Measurements from ENCODE around the gene RHBDF2. TPM values are rescaled to one million over a fixed set of nuclear protein-coding genes. Genes with fewer than 3 reads are reported as not detected.

The RHBDF2 gene
- polyA plus RNA-seq, 3 donors: 36.9 to 124 (median 68.6) TPM

DNA sequence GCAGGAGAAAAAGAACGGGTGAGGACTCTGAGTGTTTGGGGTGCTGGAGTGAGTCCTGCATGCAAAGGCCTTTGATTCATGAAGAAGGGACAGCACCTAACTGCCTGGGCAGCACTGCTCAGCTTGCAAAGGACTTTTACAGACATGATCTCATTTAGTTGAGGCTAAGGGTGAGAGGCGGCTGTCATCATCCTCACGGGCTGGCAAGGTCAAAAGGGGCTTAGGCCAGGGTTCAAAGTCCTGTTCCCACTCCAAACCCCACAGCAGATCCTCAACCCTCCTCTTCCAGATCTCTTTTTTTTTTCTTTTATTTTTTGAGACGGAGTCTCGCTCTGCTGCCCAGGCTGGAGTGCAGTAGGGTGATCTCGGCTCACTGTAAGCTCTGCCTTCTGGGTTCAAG lies 4.8 kb downstream of the RHBDF2 start:
- H3K4me1 Mint-ChIP-seq: peaks cover 84% of the 10 kb centered on the region
- Histone ChIP-seq H3K4me2 (replicated peaks; ENCODE audit: extremely low read depth, low read length, poor library complexity, severe bottlenecking) (no peak overlapping the region), H3K4me3 (replicated peaks in 1 of 3; ENCODE audit: low read depth in 2 of 3, low read length in 3 of 3) (no peak overlapping the region), H3K4me1 (ENCODE audit: control insufficient read depth in 1 of 2, insufficient read depth in 2 of 2, low read length in 2 of 2) (peaks cover 83 to 90% of the 10 kb centered on the region in 2 donors), H3K27me3 (ENCODE audit: control insufficient read depth in 2 of 2, insufficient read depth in 2 of 2, low read length in 2 of 2) (no peaks in the 10 kb centered on the region), H3K27ac (ENCODE audit: low read depth in 1 of 2, low read length in 2 of 2) (peak overlapping the region; percentile 0 to 99), H4K20me1 (ENCODE audit: insufficient read depth, low read length) (no peaks in the 10 kb centered on the region), H3K9me3 (replicated peaks in 1 of 2; ENCODE audit: control insufficient read depth in 1 of 2, insufficient read depth in 1 of 2, low read length in 2 of 2) (no peaks in the 10 kb centered on the region), H2AFZ (ENCODE audit: insufficient read depth, low read depth, low read length, poor library complexity, severe bottlenecking) (no peak overlapping the region), H3K9ac (ENCODE audit: insufficient read depth, low read length, poor library complexity, severe bottlenecking) (no peak overlapping the region), H3K79me2 (ENCODE audit: insufficient read depth, low read length) (peaks cover 76% of the 10 kb centered on the region), H3K36me3 (replicated peaks in 1 of 2; ENCODE audit: control insufficient read depth in 1 of 2, insufficient read depth in 2 of 2, low read length in 2 of 2) (peaks cover 17 to 29% of the 10 kb centered on the region in 2 donors)
- H3K27me3 Mint-ChIP-seq (ENCODE audit: low read depth in 3 of 3): peaks cover 0 to 2% (median 0%) of the 10 kb centered on the region in 3 donors
- DNase-seq: no peak
- TF ChIP-seq, protein P1, sequence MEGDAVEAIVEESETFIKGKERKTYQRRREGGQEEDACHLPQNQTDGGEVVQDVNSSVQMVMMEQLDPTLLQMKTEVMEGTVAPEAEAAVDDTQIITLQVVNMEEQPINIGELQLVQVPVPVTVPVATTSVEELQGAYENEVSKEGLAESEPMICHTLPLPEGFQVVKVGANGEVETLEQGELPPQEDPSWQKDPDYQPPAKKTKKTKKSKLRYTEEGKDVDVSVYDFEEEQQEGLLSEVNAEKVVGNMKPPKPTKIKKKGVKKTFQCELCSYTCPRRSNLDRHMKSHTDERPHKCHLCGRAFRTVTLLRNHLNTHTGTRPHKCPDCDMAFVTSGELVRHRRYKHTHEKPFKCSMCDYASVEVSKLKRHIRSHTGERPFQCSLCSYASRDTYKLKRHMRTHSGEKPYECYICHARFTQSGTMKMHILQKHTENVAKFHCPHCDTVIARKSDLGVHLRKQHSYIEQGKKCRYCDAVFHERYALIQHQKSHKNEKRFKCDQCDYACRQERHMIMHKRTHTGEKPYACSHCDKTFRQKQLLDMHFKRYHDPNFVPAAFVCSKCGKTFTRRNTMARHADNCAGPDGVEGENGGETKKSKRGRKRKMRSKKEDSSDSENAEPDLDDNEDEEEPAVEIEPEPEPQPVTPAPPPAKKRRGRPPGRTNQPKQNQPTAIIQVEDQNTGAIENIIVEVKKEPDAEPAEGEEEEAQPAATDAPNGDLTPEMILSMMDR (IDR thresholded peaks at IDR 0.05): no peak
- no peaks in the 10 kb centered on the region for H3K9me3 Mint-ChIP-seq
- 92% methylated on average over 2 of the region's 6 CpGs for WGBS (ENCODE audit: insufficient coverage)
- H3K36me3 Mint-ChIP-seq: peaks cover 40 to 49% of the 10 kb centered on the region in 2 donors
- no peak overlapping the region for H3K4me3 Mint-ChIP-seq
- intact Hi-C loops (cut with micrococcal nuclease): no loop called here
- H3K27ac Mint-ChIP-seq: peak overlapping the region in 5 of 7 donors; percentile 25 to 100 (median 45)

DNA sequence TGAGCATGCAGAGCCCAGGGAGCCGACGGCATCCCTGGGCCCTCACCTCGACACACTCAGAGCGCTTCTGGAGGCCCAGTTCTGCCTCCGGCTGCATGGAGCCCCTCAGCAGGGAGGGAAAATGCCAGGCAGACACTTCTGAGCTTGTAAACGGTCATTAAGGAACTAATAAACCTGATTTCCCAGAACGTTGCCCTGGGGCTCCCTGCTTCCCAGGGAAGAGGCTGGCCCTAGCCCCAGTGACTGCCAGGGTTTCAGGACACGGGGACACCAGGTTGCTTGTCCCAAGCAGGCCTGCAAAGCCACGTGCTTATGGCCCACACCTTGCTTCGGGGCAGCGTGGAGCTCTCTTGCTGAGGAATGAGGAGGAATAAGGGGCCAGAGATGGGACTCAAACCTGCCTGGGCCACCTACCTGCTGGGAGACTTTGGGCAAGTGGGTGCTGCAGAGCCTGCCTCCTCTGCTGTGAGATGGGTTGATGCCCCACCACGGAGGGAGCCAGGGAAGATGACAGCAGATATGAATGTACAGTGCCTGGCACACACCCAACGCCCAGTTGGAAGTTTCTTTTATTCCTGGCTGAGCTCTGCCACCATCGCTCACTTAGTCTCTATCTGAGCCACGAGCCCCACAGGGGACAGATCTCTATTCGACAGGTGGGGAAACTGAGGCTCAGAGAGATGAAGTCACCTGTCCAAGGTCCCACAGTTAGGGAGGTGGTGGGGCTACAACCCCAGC lies 5.4 kb downstream of the RHBDF2 start:
- Histone ChIP-seq H3K27me3 (ENCODE audit: control insufficient read depth in 2 of 2, insufficient read depth in 2 of 2, low read length in 2 of 2) (no peaks in the 10 kb centered on the region), H3K36me3 (replicated peaks in 1 of 2; ENCODE audit: control insufficient read depth in 1 of 2, insufficient read depth in 2 of 2, low read length in 2 of 2) (peaks cover 17 to 29% of the 10 kb centered on the region in 2 donors), H3K79me2 (ENCODE audit: insufficient read depth, low read length) (peaks cover 76% of the 10 kb centered on the region), H3K4me2 (replicated peaks; ENCODE audit: extremely low read depth, low read length, poor library complexity, severe bottlenecking) (no peak overlapping the region), H3K27ac (ENCODE audit: low read depth in 1 of 2, low read length in 2 of 2) (peak overlapping the region; percentile 99), H3K4me3 (replicated peaks in 1 of 3; ENCODE audit: low read depth in 2 of 3, low read length in 3 of 3) (no peak overlapping the region), H4K20me1 (ENCODE audit: insufficient read depth, low read length) (no peaks in the 10 kb centered on the region), H3K4me1 (ENCODE audit: control insufficient read depth in 1 of 2, insufficient read depth in 2 of 2, low read length in 2 of 2) (peaks cover 89 to 95% of the 10 kb centered on the region in 2 donors), H3K9me3 (replicated peaks in 1 of 2; ENCODE audit: control insufficient read depth in 1 of 2, insufficient read depth in 1 of 2, low read length in 2 of 2) (no peaks in the 10 kb centered on the region), H2AFZ (ENCODE audit: insufficient read depth, low read depth, low read length, poor library complexity, severe bottlenecking) (no peak overlapping the region), H3K9ac (ENCODE audit: insufficient read depth, low read length, poor library complexity, severe bottlenecking) (no peak overlapping the region)
- Mint-ChIP-seq H3K4me1 (peaks cover 89% of the 10 kb centered on the region), H3K36me3 (peaks cover 40 to 49% of the 10 kb centered on the region in 2 donors), H3K27me3 (ENCODE audit: low read depth in 3 of 3) (peaks cover 0 to 2% (median 0%) of the 10 kb centered on the region in 3 donors), H3K4me3 (no peak overlapping the region), H3K27ac (peak overlapping the region in 6 of 7 donors; percentile 25 to 100 (median 62)), H3K9me3 (no peaks in the 10 kb centered on the region)
- TF ChIP-seq, protein P1 (IDR thresholded peaks at IDR 0.05): no peak
- intact Hi-C loops (cut with micrococcal nuclease): no loop called here
- no peak for DNase-seq
- WGBS (ENCODE audit: insufficient coverage): 95% methylated on average over 16 of the region's 16 CpGs
